Left hindlimb (tissue), 1 donor: ENCODE data around the gene ESPL1.
"Not testable (repeated sequence)": the region's sequence is repeated elsewhere in the genome, so short reads cannot be mapped to it uniquely, and the experiment has no call there.

Experiments used
- DNase-seq: peaks from one replicate; pipeline ENCODE4 v3.0.0-alpha.2; 2018

ESPL1 gene

GRCh38 chr12:53265783-53266182 is 2.3 kb upstream of the ESPL1 start:
- no peak for DNase-seq

- no peak for DNase-seq
Observed at GRCh38 chr12:53267306-53267998, 647 bp upstream of the ESPL1 start.

GRCh38 chr12:53268630-53269562 is 797 bp downstream of the ESPL1 start:
- DNase-seq: no peak

GRCh38 chr12:53274445-53274844 is 6.3 kb downstream of the ESPL1 start:
- no peak for DNase-seq

GRCh38 chr12:53276511-53276910 is 8.4 kb downstream of the ESPL1 start:
- no peak for DNase-seq

GRCh38 chr12:53277981-53278380 is 9.9 kb downstream of the ESPL1 start:
- DNase-seq: no peak

GRCh38 chr12:53279283-53279869 is 11.3 kb downstream of the ESPL1 start:
- DNase-seq: no peak

- no peak for DNase-seq
Observed at GRCh38 chr12:53279888-53280498, 11.9 kb downstream of the ESPL1 start.

GRCh38 chr12:53286448-53286847 is 18.3 kb downstream of the ESPL1 start:
- DNase-seq: no peak

GRCh38 chr12:53287741-53288216 is 19.7 kb downstream of the ESPL1 start:
- DNase-seq: peak; percentile 59

- DNase-seq: no peak
Observed at GRCh38 chr12:53288322-53288721, 20.2 kb downstream of the ESPL1 start.

GRCh38 chr12:53289891-53290290 is 21.8 kb downstream of the ESPL1 start:
- no peak for DNase-seq

GRCh38 chr12:53290661-53291060 is 22.6 kb downstream of the ESPL1 start:
- DNase-seq: no peak

GRCh38 chr12:53292426-53292825 is 24.3 kb downstream of the ESPL1 start:
- DNase-seq: peak; percentile 17

- peak; percentile 94 for DNase-seq
Observed at GRCh38 chr12:53295070-53295890, 27.2 kb downstream of the ESPL1 start, which contains the start of gene PFDN5. PFDN5 (plus strand) TSS chr12:53295542; CDS start chr12:53295568, 26 bp downstream.

GRCh38 chr12:53295891-53296219 is 27.8 kb downstream of the ESPL1 start:
- no peak for DNase-seq

- DNase-seq: not testable (repeated sequence)
Observed at GRCh38 chr12:53297106-53297505, 29.0 kb downstream of the ESPL1 start.

- no peak for DNase-seq
Observed at GRCh38 chr12:53298164-53298563, 30.1 kb downstream of the ESPL1 start.

GRCh38 chr12:53299101-53299453 is 31.0 kb downstream of the ESPL1 start:
- DNase-seq: no peak

- DNase-seq: peak; percentile 92
Observed at GRCh38 chr12:53299454-53300180, 31.5 kb downstream of the ESPL1 start, which contains the start of gene MYG1. MYG1 (plus strand) TSS chr12:53299695; CDS start chr12:53299738, 43 bp downstream.

GRCh38 chr12:53300187-53300586 is 32.1 kb downstream of the ESPL1 start:
- no peak for DNase-seq
